ENCODE data around the gene UTF1.
A peak's percentile ranks its signal among the peaks of the same experiment; 100 is the strongest.

UTF1 gene

DNA sequence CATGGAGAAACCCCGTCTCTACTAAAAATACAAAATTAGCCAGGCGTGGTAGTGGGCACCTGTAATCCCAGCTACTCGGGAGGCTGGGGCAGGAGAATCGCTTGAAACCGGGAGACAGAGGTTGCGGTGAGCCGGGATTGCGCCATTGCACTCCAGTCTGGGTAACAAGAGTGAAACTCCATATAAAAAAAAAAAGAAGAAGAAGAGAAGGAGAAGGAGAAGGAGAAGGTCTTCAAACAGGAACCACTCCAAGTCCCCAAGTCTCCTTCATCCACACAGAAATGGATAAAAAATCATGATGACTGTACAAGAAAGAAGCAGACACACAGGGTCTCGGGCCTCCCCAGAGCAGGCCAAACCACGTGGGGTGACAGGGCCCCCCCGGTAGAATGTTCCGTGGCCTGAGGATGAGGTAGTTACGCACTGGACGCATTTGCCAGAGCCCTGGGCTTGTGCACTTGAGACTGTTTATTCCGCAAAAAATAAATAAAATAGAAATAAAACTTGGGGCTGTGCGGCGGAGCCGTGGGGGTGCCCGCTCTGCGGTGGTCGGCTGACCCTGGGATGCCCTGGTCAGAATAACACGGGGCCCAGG is 23.4 kb downstream of the UTF1 start:
- H3K4me3 ChIP-seq (ENCODE audit: low read depth, low read length): no peak overlapping the region
- TF ChIP-seq, protein P1, sequence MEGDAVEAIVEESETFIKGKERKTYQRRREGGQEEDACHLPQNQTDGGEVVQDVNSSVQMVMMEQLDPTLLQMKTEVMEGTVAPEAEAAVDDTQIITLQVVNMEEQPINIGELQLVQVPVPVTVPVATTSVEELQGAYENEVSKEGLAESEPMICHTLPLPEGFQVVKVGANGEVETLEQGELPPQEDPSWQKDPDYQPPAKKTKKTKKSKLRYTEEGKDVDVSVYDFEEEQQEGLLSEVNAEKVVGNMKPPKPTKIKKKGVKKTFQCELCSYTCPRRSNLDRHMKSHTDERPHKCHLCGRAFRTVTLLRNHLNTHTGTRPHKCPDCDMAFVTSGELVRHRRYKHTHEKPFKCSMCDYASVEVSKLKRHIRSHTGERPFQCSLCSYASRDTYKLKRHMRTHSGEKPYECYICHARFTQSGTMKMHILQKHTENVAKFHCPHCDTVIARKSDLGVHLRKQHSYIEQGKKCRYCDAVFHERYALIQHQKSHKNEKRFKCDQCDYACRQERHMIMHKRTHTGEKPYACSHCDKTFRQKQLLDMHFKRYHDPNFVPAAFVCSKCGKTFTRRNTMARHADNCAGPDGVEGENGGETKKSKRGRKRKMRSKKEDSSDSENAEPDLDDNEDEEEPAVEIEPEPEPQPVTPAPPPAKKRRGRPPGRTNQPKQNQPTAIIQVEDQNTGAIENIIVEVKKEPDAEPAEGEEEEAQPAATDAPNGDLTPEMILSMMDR (IDR thresholded peaks at IDR 0.05; ENCODE audit: insufficient read depth, low read depth, low read length, missing control alignments): no peak
- no peak for DNase-seq (ENCODE audit: low read depth)

DNA sequence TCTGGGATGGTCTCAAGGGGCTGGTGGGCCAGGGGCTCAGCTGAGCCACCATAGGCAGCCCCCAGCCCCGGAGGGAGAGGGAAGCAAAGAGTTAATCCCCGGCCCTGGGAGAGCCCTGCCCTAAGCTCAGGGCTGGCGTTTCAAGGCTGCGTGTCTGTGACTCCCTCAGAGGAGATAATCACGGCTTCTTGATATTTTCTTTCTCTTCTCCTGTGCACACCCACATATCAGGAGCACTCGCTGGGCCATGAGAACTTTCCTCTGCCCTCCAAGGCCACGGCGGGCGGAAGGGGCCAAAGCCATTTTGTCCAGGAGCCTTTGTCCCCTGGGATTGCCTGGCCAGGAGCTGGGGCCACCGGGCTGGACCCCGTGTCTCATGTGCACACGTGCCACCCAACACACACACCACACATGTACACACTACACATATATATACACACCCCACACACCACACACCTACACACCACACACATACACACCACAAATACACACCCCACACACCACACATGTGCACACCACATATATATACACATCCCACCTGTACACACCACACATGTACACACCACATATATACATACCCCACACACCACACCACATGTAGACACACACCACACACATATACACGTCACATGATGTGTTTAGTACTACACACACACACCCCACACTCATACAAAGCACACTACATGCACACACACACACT is 24.6 kb downstream of the UTF1 start:
- DNase-seq (ENCODE audit: low read depth): no peak
- TF ChIP-seq, protein P1 (IDR thresholded peaks at IDR 0.05; ENCODE audit: insufficient read depth, low read depth, low read length, missing control alignments): no peak
- H3K4me3 ChIP-seq (ENCODE audit: low read depth, low read length): no peak overlapping the region

DNA sequence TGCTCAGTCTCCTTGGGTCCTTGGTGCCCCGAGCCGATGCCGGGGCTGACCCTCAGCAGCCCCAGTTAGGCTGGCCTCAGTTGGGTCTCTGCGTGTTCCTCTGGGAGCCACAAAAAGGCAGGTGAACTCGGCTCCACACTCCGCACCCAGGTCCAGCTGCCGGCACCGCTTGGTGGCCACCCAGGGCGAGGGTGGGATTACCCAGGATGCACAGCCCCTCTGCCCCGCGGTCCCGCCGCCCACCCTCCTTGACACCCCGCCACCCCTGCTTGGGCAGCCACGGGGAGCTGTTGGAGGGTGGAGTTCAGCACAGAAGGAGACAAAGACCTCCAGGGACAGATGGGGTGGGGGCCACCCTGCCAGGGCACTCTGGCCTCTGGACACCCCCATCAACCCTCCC is 25.3 kb downstream of the UTF1 start:
- TF ChIP-seq, protein P1 (IDR thresholded peaks at IDR 0.05; ENCODE audit: insufficient read depth, low read depth, low read length, missing control alignments): no peak
- H3K4me3 ChIP-seq (ENCODE audit: low read depth, low read length): no peak overlapping the region
- DNase-seq (ENCODE audit: low read depth): no peak

DNA sequence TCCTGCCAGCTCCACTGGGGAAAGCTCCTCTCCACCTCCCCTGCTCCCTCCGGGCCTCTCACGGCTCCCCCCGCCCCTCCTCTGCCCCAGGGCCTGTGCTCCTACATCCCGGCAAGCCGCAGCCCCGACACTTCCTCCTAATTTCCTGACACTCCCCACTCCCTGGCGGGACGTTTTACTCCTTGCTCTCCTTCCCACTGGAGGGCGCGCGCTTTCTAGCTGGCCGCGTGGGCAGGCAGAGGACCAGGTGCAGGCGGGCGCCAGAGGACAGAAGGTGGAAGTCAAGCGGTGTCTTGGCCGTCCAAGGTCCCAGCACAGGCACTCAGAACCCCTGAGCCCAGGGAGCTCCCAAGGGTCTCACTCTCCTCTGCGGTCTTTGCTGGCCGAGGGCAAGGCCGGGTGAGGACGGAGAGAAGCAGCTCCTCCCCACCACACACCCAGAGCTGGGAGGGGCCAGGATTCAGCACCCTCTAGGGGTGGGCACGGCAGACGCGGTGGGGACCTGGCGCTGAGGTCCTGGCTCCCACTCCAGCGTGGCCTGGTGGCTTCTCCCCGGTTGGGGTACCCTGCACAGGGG is 27.6 kb downstream of the UTF1 start:
- H3K4me3 ChIP-seq (ENCODE audit: low read depth, low read length): no peak overlapping the region
- TF ChIP-seq, protein P1 (IDR thresholded peaks at IDR 0.05; ENCODE audit: insufficient read depth, low read depth, low read length, missing control alignments): peak; percentile 16
- DNase-seq (ENCODE audit: low read depth): no peak

DNA sequence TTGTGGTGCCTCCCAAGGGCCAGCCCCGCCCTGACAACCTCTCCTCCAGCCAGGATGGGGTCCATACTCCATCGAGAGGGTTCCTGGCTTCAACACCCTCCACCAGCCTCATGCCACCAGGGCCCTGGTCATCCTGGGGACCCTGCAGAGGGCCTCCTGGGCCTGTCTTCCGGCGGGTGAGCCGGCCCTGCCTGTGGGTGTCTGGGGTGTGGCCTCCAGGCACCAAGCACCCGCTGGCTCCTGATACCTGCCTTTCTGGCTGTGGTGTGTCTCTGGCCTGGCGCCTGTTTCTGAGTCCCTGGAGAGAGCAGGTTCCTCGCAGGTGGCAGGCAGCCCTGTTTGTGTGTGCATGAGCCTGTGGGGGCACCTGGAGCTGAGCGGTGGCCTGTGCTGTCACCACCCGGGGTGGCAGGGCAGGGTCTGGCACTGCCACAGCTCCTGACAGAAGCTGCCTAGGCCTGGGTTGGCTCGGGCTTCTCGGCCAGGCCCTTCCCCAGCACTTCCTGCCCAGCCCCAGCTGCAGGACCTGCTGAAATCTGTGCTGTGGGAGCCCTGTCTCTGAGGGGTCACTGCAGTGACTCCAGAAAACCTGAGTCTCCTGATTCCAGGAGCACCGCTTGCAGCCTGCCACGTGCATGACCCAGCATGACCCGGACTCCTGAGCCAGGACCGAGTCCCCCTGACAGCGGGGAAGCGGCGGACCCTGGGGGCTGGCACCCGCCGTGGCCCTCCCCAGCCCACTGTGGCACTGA is 28.2 kb downstream of the UTF1 start:
- DNase-seq (ENCODE audit: low read depth): peak; percentile 36
- H3K4me3 ChIP-seq (ENCODE audit: low read depth, low read length): no peak overlapping the region
- TF ChIP-seq, protein P1 (IDR thresholded peaks at IDR 0.05; ENCODE audit: insufficient read depth, low read depth, low read length, missing control alignments): no peak

DNA sequence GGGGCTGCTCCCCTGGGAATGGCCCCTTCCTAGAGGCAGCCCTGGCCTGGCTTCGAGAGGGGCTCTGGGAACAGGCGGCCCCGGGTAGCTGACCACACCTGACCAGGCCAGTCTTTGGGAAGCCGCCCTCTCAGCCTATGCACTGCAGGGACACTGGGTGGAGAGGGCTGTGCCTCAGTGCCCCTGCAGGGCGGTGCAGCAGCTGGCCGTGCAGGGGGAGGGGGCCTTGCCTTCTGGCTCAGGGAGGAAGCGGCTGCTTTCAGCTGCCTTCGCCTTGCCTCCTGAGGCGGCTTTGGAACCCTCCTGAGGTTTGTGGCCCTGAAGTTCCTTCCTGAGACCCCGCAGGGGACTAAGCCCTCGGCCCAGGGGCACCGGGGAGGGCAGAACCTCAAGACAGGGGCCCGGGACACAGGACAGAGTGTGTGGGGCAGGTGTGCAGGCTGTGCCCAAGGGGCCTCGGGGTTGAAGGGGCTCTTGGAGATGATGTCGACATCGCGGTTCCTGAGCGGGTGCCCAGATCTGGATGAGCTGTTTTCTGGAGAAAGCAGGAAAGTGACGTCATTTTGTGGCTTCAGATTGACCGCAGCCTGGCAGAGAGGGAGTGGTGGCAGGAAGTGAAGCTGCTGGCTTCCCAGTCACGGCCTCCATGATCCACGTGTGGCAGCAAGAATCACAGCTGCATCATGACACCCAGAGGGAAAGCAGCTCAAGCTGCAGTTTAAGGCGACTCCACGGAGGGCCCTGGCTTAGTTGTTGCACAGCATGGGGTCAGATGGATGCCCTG is 29.0 kb downstream of the UTF1 start:
- TF ChIP-seq, protein P1 (IDR thresholded peaks at IDR 0.05; ENCODE audit: insufficient read depth, low read depth, low read length, missing control alignments): no peak
- DNase-seq (ENCODE audit: low read depth): no peak
- no peak overlapping the region for H3K4me3 ChIP-seq (ENCODE audit: low read depth, low read length)
